Measurements from ENCODE around the gene MAGI1.

GRCh38 chr3:65577843-65578430 is 460.8 kb downstream of the MAGI1 start:
- TF ChIP-seq CTCF (conservative IDR thresholded peaks at IDR 0.05; ENCODE audit: low read length) (no peak), EZH2phosphoT487 (IDR thresholded peaks at IDR 0.05; ENCODE audit: borderline replicate concordance) (no peak)

All from Loucy (cell line).